H9 (cell line): ENCODE data around the gene MGLL. TPM values are rescaled to one million over a fixed set of nuclear protein-coding genes. Genes with fewer than 3 reads are reported as not detected.

Experiments used
- DNase-seq: peaks from one replicate; pipeline ENCODE4 v3.0.0-alpha.2; 2017
- H2AFZ ChIP-seq: one replicate; pipeline ENCODE4 v1.6.1; 2013; ENCODE audit warnings: mild to moderate bottlenecking, low read length, control low read depth, moderate library complexity
- H2AK5ac ChIP-seq: 2 replicates; pipeline ENCODE4 v1.6.1; 2013; ENCODE audit warnings: low read length, control low read depth, mixed read lengths; ENCODE audit not compliant: insufficient read length
- H2BK120ac ChIP-seq: one replicate; pipeline ENCODE4 v1.6.1; 2013; ENCODE audit warnings: low read depth, mild to moderate bottlenecking, low read length, control low read depth, inconsistent platforms; ENCODE audit not compliant: poor library complexity, severe bottlenecking
- H2BK12ac ChIP-seq: 2 replicates; pipeline ENCODE4 v1.6.1; 2013; ENCODE audit warnings: low read length, control low read depth, mixed read lengths, low read depth; ENCODE audit not compliant: insufficient read length
- H2BK15ac ChIP-seq: 2 replicates; pipeline ENCODE4 v1.6.1; 2013; ENCODE audit warnings: low read depth, low read length, control low read depth
- H2BK20ac ChIP-seq: one replicate; pipeline ENCODE4 v1.6.1; 2013; ENCODE audit warnings: low read depth, mild to moderate bottlenecking, low read length, control low read depth, inconsistent platforms; ENCODE audit not compliant: poor library complexity, severe bottlenecking
- H2BK5ac ChIP-seq: 2 replicates; pipeline ENCODE4 v1.6.1; 2013; ENCODE audit warnings: low read length, control low read depth, mixed read lengths; ENCODE audit not compliant: insufficient read length
- H3K14ac ChIP-seq: 2 replicates; pipeline ENCODE4 v1.6.1; 2013; ENCODE audit warnings: low read length, control low read depth; ENCODE audit not compliant: insufficient read depth
- H3K18ac ChIP-seq: 2 replicates; pipeline ENCODE4 v1.6.1; 2013; ENCODE audit warnings: low read depth, mild to moderate bottlenecking, mixed read lengths, low read length, control low read depth; ENCODE audit not compliant: insufficient read length
- H3K23ac ChIP-seq: 2 replicates; pipeline ENCODE4 v1.6.1; 2013; ENCODE audit warnings: low read length, control low read depth, mixed read lengths, low read depth; ENCODE audit not compliant: insufficient read length
- H3K23me2 ChIP-seq: 2 replicates; pipeline ENCODE4 v1.6.1; 2013; ENCODE audit warnings: low read depth, mild to moderate bottlenecking, mixed read lengths, low read length, control low read depth; ENCODE audit not compliant: insufficient read length, poor library complexity, severe bottlenecking
- H3K27ac ChIP-seq: 2 replicates; pipeline ENCODE4 v1.5.1; 2013; ENCODE audit warnings: low read length, control low read depth, mixed read lengths, low read depth; ENCODE audit not compliant: insufficient read length
- H3K27me3 ChIP-seq: 2 replicates; pipeline ENCODE4 v1.6.1; 2013; ENCODE audit warnings: low read length, control low read depth, inconsistent platforms; ENCODE audit not compliant: insufficient read depth
- H3K4ac ChIP-seq: 2 replicates; pipeline ENCODE4 v1.6.1; 2013; ENCODE audit warnings: low read depth, mild to moderate bottlenecking, control low read depth, inconsistent platforms, low read length, moderate library complexity
- H3K4me1 ChIP-seq: 2 replicates; pipeline ENCODE4 v1.6.1; 2013; ENCODE audit warnings: low read length, control low read depth, inconsistent platforms; ENCODE audit not compliant: insufficient read depth
- H3K4me2 ChIP-seq: 2 replicates; pipeline ENCODE4 v1.6.1; 2013; ENCODE audit warnings: low read length, control low read depth, mixed read lengths; ENCODE audit not compliant: insufficient read length, insufficient read depth
- H3K56ac ChIP-seq: 2 replicates; pipeline ENCODE4 v1.6.1; 2013; ENCODE audit warnings: low read depth, mild to moderate bottlenecking, mixed read lengths, low read length, control low read depth; ENCODE audit not compliant: insufficient read length
- H3K79me1 ChIP-seq: 2 replicates; pipeline ENCODE4 v1.6.1; 2013; ENCODE audit warnings: low read depth, mild to moderate bottlenecking, moderate library complexity, low read length, control low read depth, inconsistent platforms; ENCODE audit not compliant: insufficient read depth, poor library complexity, severe bottlenecking
- H3K79me2 ChIP-seq: 2 replicates; pipeline ENCODE4 v1.6.1; 2013; ENCODE audit warnings: low read length, control low read depth, inconsistent platforms; ENCODE audit not compliant: insufficient read depth
- H3K9ac ChIP-seq: 2 replicates; pipeline ENCODE4 v1.6.1; 2013; ENCODE audit warnings: low read length, control low read depth, mixed read lengths; ENCODE audit not compliant: insufficient read length; ENCODE audit errors: extremely low read depth
- H3K9me3 ChIP-seq: one replicate; pipeline ENCODE4 v1.6.1; 2013; ENCODE audit warnings: low read depth, low read length, inconsistent platforms; ENCODE audit not compliant: control insufficient read depth
- H3T11ph ChIP-seq: one replicate; pipeline ENCODE4 v1.6.1; 2013; ENCODE audit warnings: mild to moderate bottlenecking, low read length, control low read depth, inconsistent platforms
- H4K20me1 ChIP-seq: one replicate; pipeline ENCODE4 v1.6.1; 2013; ENCODE audit not compliant: control insufficient read depth, insufficient read length, insufficient read depth
- H4K5ac ChIP-seq: 2 replicates; pipeline ENCODE4 v1.6.1; 2013; ENCODE audit warnings: low read depth, mild to moderate bottlenecking, mixed read lengths, low read length, control low read depth; ENCODE audit not compliant: insufficient read length
- H4K8ac ChIP-seq: replicated peaks from 2 replicates; pipeline ENCODE4 v1.6.1; 2013; ENCODE audit warnings: low read length, control low read depth, mixed read lengths, low read depth; ENCODE audit not compliant: insufficient read length
- H4K91ac ChIP-seq: 2 replicates; pipeline ENCODE4 v1.6.1; 2013; ENCODE audit warnings: low read depth, mild to moderate bottlenecking, moderate library complexity, mixed read lengths, low read length, control low read depth; ENCODE audit not compliant: insufficient read length
- H3K27ac Mint-ChIP-seq, 3 experiments: 2 replicates in 2 of 3; 3 replicates in 1 of 3; pipeline ENCODE4 v1.8.0; 2020 to 2021; ENCODE audit warnings: mixed read lengths in 3 of 3, mild to moderate bottlenecking in 1 of 3, moderate library complexity in 1 of 3
- H3K27me3 Mint-ChIP-seq: 2 replicates; pipeline ENCODE4 v1.8.0; 2021; ENCODE audit warnings: low read depth, mild to moderate bottlenecking, moderate library complexity, mixed read lengths
- H3K36me3 Mint-ChIP-seq, 3 experiments: 2 replicates in 2 of 3; 3 replicates in 1 of 3; pipeline ENCODE4 v1.8.0; 2020 to 2021; ENCODE audit warnings: low read depth in 3 of 3, mixed read lengths in 3 of 3; ENCODE audit not compliant: insufficient read depth in 1 of 3
- H3K4me1 Mint-ChIP-seq, 2 experiments: 2 replicates each; pipeline ENCODE4 v1.8.0; 2020; ENCODE audit warnings: mixed read lengths in 2 of 2
- H3K4me3 Mint-ChIP-seq, 2 experiments: 2 replicates in 1 of 2; 3 replicates in 1 of 2; pipeline ENCODE4 v1.8.0; 2020 to 2021; ENCODE audit warnings: mild to moderate bottlenecking in 2 of 2, mixed read lengths in 2 of 2, moderate library complexity in 1 of 2
- H3K9me3 Mint-ChIP-seq, 2 experiments: 2 replicates in 1 of 2; 3 replicates in 1 of 2; pipeline ENCODE4 v1.8.0; 2020; ENCODE audit warnings: mild to moderate bottlenecking in 2 of 2, mixed read lengths in 2 of 2, moderate library complexity in 1 of 2
- CTCF ChIP-seq: fragments of 200-600 bp; sonication (generic); conservative IDR thresholded peaks from 3 replicates; pipeline ENCODE4 v1.8.0; 2021; ENCODE audit warnings: antibody characterized with exemption, mild to moderate bottlenecking
- WGBS: extraction: QIAGEN DNeasy Blood & Tissue Kit; methylation state at CpG from one replicate; pipeline ENCODE4 v1.1.7; 2013; ENCODE audit warnings: missing lambda C conversion rate, low lambda C conversion rate, mixed read lengths; ENCODE audit not compliant: insufficient read length; ENCODE audit errors: extremely low coverage; 5-methylcytosine and 5-hydroxymethylcytosine counted together
- total RNA-seq: library from RNA; stranded (reverse); gene quantifications from 2 replicates; pipeline ENCODE4 v1.2.1, GENCODE V29; 2021

The MGLL gene
- total RNA-seq, 1 experiment from 2014 or later, result 0.11 TPM

- Histone ChIP-seq H2BK5ac (no peak overlapping the region), H2BK20ac (no peak overlapping the region), H3K4me2 (no peak overlapping the region), H2BK12ac (no peak overlapping the region), H3K4me1 (no peaks in the 10 kb centered on the region; the same call in 1 of the 2 replicates), H2BK15ac (no peak overlapping the region), H3K23me2 (no peaks in the 10 kb centered on the region), H2BK120ac (no peak overlapping the region), H4K5ac (no peak overlapping the region), H3K14ac (no peak overlapping the region), H4K91ac (no peak overlapping the region), H2AK5ac (no peak overlapping the region), H3K4ac (no peak overlapping the region), H3K79me1 (no peaks in the 10 kb centered on the region), H2AFZ (no peak overlapping the region), H3K9ac (no peak overlapping the region), H3K18ac (no peak overlapping the region), H4K20me1 (no peaks in the 10 kb centered on the region), H3K9me3 (no peaks in the 10 kb centered on the region), H3K27me3 (no peaks in the 10 kb centered on the region; the same call in 1 of the 2 replicates), H4K8ac (no peak overlapping the region), H3T11ph (no peak overlapping the region), H3K79me2 (no peaks in the 10 kb centered on the region), H3K56ac (no peak overlapping the region), H3K23ac (no peak overlapping the region), H3K27ac (no peak overlapping the region)
- no peaks in the 10 kb centered on the region for H3K9me3 Mint-ChIP-seq
- no peak overlapping the region for H3K27ac Mint-ChIP-seq
- TF ChIP-seq CTCF, result no peak
- DNase-seq, result no peak
- no peaks in the 10 kb centered on the region; the same call in 1 of the 2 replicates for H3K27me3 Mint-ChIP-seq
- peaks cover 15 to 17% of the 10 kb centered on the region in 2 experiments for H3K4me1 Mint-ChIP-seq
- H3K4me3 Mint-ChIP-seq, result no peak overlapping the region
- H3K36me3 Mint-ChIP-seq, result no peaks in the 10 kb centered on the region
- 100% methylated on average over 3 of the region's 4 CpGs for WGBS
Measured at GRCh38 chr3:127685708-127686511, 136.4 kb downstream of the MGLL start.
